Mesothelial cell of epicardium (in vitro differentiated cells): Measurements from ENCODE around the gene NUP50. TPM values are rescaled to one million over a fixed set of nuclear protein-coding genes. Genes with fewer than 3 reads are reported as not detected.

Experiments used
- DNase-seq, 2 experiments: peaks; one replicate each; pipeline ENCODE4 v3.0.0; 2021; ENCODE audit warnings: low spot score in 2 of 2; ENCODE audit not compliant: unreplicated experiment in 2 of 2
- H3K27ac Mint-ChIP-seq: 2 replicates; pipeline ENCODE4 v1.8.0; 2021; ENCODE audit warnings: mixed read lengths
- H3K27me3 Mint-ChIP-seq: 2 replicates; pipeline ENCODE4 v1.8.0; 2021; ENCODE audit warnings: low read depth, mixed read lengths
- H3K36me3 Mint-ChIP-seq: 2 replicates; pipeline ENCODE4 v1.8.0; 2021; ENCODE audit warnings: mixed read lengths
- H3K4me1 Mint-ChIP-seq: 2 replicates; pipeline ENCODE4 v1.8.0; 2021; ENCODE audit warnings: mixed read lengths
- H3K4me3 Mint-ChIP-seq: 2 replicates; pipeline ENCODE4 v1.8.0; 2021; ENCODE audit warnings: mild to moderate bottlenecking, moderate library complexity, mixed read lengths
- H3K9me3 Mint-ChIP-seq: 2 replicates; pipeline ENCODE4 v1.8.0; 2021; ENCODE audit warnings: mixed read lengths
- total RNA-seq: library from RNA; stranded (reverse); gene quantifications from 3 replicates; pipeline ENCODE4 v1.2.1, GENCODE V29; 2021
- TF ChIP-seq, protein P1 (sequence below): fragments of 200-600 bp; sonication (generic); IDR thresholded peaks from one replicate; pipeline ENCODE4 v1.5.0; 2021; ENCODE audit warnings: antibody characterized with exemption; ENCODE audit not compliant: unreplicated experiment

NUP50 gene
- total RNA-seq, 1 donor from 2014 or later: 45.8 TPM

- DNase-seq: no peak
- Mint-ChIP-seq H3K4me1 (peaks cover 3% of the 10 kb centered on the region), H3K27me3 (no peaks in the 10 kb centered on the region), H3K9me3 (no peaks in the 10 kb centered on the region), H3K4me3 (no peak overlapping the region), H3K27ac (no peak overlapping the region), H3K36me3 (no peaks in the 10 kb centered on the region)
- TF ChIP-seq, protein P1, sequence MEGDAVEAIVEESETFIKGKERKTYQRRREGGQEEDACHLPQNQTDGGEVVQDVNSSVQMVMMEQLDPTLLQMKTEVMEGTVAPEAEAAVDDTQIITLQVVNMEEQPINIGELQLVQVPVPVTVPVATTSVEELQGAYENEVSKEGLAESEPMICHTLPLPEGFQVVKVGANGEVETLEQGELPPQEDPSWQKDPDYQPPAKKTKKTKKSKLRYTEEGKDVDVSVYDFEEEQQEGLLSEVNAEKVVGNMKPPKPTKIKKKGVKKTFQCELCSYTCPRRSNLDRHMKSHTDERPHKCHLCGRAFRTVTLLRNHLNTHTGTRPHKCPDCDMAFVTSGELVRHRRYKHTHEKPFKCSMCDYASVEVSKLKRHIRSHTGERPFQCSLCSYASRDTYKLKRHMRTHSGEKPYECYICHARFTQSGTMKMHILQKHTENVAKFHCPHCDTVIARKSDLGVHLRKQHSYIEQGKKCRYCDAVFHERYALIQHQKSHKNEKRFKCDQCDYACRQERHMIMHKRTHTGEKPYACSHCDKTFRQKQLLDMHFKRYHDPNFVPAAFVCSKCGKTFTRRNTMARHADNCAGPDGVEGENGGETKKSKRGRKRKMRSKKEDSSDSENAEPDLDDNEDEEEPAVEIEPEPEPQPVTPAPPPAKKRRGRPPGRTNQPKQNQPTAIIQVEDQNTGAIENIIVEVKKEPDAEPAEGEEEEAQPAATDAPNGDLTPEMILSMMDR: no peak
Observed at GRCh38 chr22:45229181-45229580, 65.5 kb downstream of the NUP50 start.

GRCh38 chr22:45230026-45230721 is 66.4 kb downstream of the NUP50 start:
- TF ChIP-seq, protein P1: no peak
- Mint-ChIP-seq H3K27ac (no peak overlapping the region), H3K4me1 (peaks cover 3% of the 10 kb centered on the region), H3K36me3 (no peaks in the 10 kb centered on the region), H3K27me3 (no peaks in the 10 kb centered on the region), H3K4me3 (no peak overlapping the region), H3K9me3 (no peaks in the 10 kb centered on the region)
- DNase-seq: no peak

GRCh38 chr22:45231293-45231692 is 67.6 kb downstream of the NUP50 start:
- TF ChIP-seq, protein P1: no peak
- DNase-seq: no peak
- H3K9me3 Mint-ChIP-seq: no peaks in the 10 kb centered on the region
- no peaks in the 10 kb centered on the region for H3K27me3 Mint-ChIP-seq
- no peak overlapping the region for H3K27ac Mint-ChIP-seq
- H3K4me3 Mint-ChIP-seq: no peak overlapping the region
- H3K4me1 Mint-ChIP-seq: peaks cover 3% of the 10 kb centered on the region
- no peaks in the 10 kb centered on the region for H3K36me3 Mint-ChIP-seq

DNA sequence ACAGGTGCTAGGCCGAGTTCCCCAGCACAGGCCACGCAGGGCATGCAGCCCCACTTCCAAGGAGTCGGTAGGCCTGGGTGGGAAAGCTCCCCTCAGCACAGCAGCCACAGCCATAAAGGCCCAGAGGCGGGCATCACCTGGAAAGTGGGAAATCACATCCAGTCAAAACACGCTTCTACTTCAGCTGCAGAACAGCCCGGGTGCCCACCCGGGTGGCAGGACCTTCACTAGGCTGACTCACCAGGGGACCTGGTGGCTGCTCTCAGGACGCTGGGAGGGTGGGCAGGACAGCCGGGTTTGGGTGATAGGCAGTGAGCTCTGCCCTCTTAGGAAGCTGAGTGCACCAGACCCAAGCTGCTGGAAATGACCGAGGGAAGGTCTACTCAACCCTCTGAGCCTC is 69.7 kb downstream of the NUP50 start:
- TF ChIP-seq, protein P1: no peak
- no peak for DNase-seq
- Mint-ChIP-seq H3K27me3 (no peaks in the 10 kb centered on the region), H3K4me3 (no peak overlapping the region), H3K9me3 (no peaks in the 10 kb centered on the region), H3K4me1 (peaks cover 4% of the 10 kb centered on the region), H3K36me3 (no peaks in the 10 kb centered on the region), H3K27ac (no peak overlapping the region)

GRCh38 chr22:45233827-45234226 is 70.1 kb downstream of the NUP50 start:
- Mint-ChIP-seq H3K9me3 (no peaks in the 10 kb centered on the region), H3K4me1 (peaks cover 5% of the 10 kb centered on the region)

More at GRCh38 chr22:45233827-45234226, 70.1 kb downstream of the NUP50 start:
- Mint-ChIP-seq H3K36me3 (no peaks in the 10 kb centered on the region), H3K27me3 (no peaks in the 10 kb centered on the region), H3K4me3 (no peak overlapping the region), H3K27ac (no peak overlapping the region)
- TF ChIP-seq, protein P1: no peak
- DNase-seq: no peak
